NCI-H1105 (cell line): ENCODE results near the gene TSPYL4.
A peak's percentile ranks its signal among the peaks of the same experiment; 100 is the strongest.
"Not testable (repeated sequence)": the region's sequence is repeated elsewhere in the genome, so short reads cannot be mapped to it uniquely, and the experiment has no call there.

Source experiments
- DNase-seq: peaks from one replicate; lab custom pipeline; 2025; lab: John Stamatoyannopoulos, UW

Gene TSPYL4

GRCh38 chr6:116253505-116254296 is at the start of gene TSPYL4:
Gene TSPYL4 (minus strand): TSS chr6:116254075. CDS start chr6:116254008, 67 bp downstream.
- DNase-seq: peak; percentile 97

- no peak for DNase-seq
Measured at GRCh38 chr6:116301104-116301503, 47.2 kb upstream of the TSPYL4 start.

- no peak for DNase-seq
Measured at GRCh38 chr6:116300566-116300965, 46.7 kb upstream of the TSPYL4 start.

GRCh38 chr6:116298973-116299372 is 45.1 kb upstream of the TSPYL4 start:
- no peak for DNase-seq

DNA sequence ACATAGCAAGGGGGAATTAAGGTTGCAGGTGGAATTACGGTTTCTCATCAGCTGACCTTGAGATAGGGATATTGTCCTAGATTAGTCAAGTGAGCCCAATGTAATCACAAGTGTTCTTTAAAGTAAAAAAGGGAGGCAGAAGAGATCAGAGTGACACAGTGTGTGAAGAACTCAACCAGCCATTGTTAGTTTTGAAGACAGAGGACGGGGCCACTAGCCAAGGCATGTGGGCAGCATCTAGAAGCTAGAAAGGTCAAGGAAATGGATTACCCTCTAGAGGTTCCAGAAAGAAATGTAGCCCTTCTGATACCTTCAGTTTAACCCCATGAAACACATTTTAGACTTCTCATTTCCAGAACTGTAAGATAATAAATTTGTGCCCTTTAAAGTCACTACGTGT is 44.4 kb upstream of the TSPYL4 start:
- DNase-seq: no peak

DNA sequence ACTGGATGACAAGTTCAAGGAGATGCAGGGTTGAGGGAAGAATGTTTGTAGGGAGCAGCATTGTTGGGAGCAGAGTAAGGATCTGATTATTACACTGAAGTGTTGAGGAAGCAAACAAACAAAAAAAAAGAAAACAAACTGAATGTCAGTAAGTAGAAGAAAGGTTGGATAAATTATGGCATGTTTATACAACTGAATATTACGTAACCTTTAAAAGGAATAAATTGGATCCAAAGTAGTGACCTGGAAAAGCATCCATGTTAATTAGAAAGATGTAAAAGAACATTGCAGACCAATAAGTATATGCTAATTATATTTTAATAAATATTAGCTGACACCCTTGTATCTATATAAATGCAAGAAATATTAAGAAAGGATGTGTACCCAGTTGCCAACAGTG is 38.7 kb upstream of the TSPYL4 start:
- DNase-seq: no peak

GRCh38 chr6:116291701-116292396 is 38.0 kb upstream of the TSPYL4 start:
- no peak for DNase-seq

DNA sequence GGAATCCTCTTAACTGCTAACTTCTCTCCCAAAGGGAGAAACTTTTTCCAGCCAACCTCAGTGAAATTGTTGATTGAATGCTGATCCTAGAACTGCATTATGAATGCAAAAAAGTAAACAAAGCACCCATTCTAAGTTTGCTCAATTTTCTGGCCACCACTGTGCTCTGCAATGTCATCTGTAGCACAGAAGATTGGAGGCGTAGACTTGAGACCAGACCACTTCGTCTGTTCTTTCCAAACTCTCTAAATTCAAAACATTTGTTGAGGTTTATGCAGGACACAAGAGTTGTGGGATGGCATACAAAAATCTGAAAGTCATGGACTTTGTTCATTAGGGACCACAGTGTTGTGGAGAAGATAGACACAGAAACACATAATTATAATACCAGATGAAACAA is 36.9 kb upstream of the TSPYL4 start:
- no peak for DNase-seq

- no peak for DNase-seq
Measured at GRCh38 chr6:116289876-116290275, 36.0 kb upstream of the TSPYL4 start.

DNA sequence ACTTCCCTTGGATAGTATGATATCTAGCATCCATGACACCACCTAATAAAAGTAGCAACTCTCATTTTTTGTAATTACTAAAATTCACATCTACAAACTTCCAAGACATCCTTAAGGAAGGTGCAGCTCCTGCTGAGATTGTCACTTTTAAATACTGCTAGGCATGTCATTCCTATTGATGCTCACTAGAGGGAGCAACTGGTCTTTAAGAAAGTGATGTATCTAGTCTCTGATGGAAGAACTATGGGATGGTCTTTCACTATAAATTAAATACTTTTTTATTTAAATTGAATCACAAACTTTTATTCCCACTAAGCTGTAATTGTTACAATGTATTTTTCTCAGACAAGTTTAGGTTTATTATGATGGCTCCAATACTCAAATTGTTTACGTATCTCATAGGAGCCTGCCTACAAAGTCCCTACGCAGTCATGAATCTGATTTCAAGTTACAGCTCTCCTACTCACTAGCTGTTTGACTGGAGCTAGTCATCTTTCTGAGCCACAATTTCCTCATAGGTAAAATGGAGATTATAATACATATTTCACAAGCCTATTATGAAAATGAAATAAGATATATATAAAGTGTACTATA is 33.9 kb upstream of the TSPYL4 start:
- peak; percentile 35 for DNase-seq

DNA sequence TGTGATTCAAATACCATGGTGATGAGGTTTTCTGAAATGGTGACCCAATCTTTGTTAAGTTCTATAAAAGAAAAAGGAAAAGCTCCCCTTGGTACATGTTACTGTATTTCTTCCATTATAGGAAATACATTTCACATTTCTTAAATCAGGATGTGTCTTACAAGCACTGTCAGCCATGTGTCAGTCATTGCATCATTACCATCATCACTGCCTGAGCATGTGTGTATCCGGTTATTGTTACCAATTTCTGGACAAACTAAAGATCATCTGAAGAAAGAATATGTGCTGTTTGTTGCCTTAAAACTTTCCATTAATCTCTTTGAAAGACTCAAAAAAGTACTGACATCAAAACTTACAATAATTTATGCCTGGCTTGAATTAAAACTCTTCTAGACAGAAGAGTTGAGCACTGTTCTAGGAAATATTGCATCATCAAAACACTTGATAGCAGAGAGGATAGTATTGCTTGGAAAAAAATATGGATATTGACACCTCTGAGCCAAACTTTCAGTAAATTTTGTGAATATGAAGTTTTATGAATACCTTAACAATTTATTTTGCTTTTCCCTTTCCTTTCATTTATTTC is 33.0 kb upstream of the TSPYL4 start:
- DNase-seq: no peak

DNA sequence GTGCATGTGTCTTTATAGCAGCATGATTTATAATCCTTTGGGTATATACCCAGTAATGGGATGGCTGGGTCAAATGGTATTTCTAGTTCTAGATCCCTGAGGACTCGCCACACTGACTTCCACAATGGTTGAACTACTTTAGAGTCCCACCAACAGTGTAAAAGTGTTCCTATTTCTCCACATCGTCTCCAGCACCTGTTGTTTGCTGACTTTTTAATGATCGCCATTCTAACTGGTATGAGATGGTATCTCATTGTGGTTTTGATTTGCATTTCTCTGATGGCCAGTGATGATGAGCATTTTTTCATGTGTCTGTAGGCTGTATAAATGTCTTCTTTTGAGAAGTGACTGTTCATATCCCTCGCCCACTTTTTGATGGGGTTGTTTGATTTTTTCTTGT is 31.1 kb upstream of the TSPYL4 start:
- not testable (repeated sequence) for DNase-seq

DNA sequence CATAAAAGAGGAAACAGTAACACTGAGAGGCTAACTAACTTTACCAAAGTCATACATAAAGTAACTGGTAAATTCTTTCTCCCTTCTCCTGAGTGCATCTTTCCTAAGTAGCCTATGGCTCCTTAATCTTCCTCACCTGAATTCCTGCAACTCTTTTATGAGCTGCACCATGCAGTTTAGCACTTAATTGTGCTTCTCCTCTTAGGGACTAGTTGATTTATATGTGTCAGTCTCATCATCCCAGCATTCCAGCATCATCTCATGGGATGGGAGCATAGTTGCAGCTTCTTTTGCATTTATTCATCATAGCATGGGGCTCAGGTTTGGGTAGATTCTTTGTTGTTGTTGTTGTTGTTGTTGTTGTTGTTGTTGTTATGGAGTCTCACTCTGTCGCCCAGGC is 29.3 kb upstream of the TSPYL4 start:
- no peak for DNase-seq

GRCh38 chr6:116282698-116283097 is 28.8 kb upstream of the TSPYL4 start:
- no peak for DNase-seq

DNA sequence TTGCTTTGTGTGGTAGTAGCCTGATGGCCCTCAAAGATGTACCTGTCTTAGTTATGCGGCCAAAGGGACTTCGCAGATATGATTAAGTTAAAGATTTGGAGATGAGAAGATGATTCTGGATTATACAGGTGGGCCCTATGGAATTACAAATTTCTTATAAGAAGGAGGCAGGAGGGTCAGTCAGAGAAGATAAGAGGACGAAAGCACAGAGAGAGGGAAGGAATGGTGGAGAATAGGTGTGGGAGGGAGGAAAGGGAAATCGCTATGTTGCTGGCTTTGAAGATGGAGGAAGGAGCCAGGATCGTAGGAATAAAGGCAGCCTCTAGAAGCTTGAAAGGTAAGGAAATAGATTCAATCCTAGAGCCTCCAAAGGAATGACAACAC is 27.1 kb upstream of the TSPYL4 start:
- no peak for DNase-seq

DNA sequence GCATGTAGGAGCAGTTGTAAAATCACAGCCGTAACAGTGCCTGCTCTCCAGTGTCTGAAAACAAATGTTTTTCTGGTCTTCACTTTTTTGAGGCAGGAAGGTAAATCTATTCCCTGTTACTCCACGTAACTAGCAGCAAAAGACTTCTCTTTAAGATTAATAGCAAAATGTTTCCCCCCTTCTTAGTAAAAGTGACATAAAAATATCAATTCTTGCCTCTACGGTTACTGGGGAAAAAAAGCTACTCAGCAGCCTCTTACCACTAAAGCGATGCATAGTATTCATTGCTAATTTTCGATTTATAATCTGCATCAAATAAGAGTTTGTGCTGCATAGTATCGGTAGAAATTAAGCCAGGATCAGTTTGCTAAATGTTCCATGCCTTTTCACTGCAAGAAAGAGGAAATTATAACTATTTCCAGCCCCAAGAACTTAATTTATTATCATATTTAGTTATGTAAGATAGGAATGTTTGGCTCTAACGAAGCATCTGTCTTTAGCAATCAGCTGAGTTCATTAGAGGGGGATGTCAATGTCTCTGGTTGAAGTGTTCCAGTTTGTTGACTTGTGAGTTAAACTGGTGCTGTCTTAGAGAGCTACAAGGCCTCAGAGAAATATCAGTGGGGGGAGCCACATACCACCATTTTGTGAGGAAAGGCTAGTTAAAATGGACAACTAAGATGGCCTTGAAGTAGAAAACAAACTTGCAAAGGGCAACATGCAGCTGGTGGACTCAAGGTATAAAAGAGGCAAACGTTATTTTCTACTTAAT is 26.5 kb upstream of the TSPYL4 start:
- DNase-seq: no peak

- DNase-seq: peak; percentile 97
Measured at GRCh38 chr6:116279232-116280160, 25.6 kb upstream of the TSPYL4 start, which contains the start of gene TSPYL1. Gene TSPYL1 (minus strand): TSS chr6:116279930. CDS start chr6:116279830, 100 bp downstream.

DNA sequence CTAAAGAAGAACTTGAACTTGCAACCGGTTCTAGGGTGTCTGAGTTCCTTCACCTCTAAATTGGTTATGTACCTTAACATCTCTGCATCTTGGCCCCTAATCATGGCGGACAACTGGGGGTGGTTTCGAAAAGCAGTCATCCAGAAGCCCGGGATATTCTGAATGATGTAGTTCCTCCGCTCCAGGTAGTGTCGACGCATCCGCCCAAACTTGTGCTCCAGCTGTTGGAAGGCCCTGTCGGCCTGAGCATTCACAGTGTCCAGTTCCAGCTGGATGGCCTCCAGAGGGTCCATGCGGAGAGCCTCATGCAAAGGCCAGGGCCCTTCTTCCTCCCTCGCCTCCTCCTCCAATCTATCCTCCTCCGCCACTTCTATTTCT is 25.0 kb upstream of the TSPYL4 start:
- DNase-seq: no peak

GRCh38 chr6:116278481-116278829 is 24.6 kb upstream of the TSPYL4 start:
- DNase-seq: no peak

DNA sequence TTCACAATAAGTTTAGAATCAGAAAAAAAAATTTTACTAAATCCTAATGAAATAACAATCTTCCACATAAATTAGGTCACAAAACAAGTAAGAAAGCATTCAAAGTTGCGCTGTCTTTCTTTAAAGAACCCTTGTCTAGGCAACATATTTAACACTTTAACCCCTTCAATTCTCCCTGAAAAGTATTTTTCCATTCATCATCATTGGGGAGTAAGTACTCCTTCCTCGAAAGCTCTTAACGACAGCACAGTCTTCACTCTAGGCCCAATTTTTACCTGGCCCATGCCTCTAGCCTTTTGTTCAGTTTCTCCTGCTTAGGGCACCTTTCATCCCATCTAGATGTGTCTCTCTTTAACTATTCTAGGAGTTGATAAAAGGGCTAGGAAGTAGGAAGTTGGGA is 23.2 kb upstream of the TSPYL4 start:
- no peak for DNase-seq

- no peak for DNase-seq
Measured at GRCh38 chr6:116271149-116271708, 17.4 kb upstream of the TSPYL4 start.
